DMS53 (cell line): ENCODE results near the gene NDUFS1.
"Not testable (repeated sequence)": the region's sequence is repeated elsewhere in the genome, so short reads cannot be mapped to it uniquely, and the experiment has no call there.

ENCODE experiments used
- DNase-seq: peaks from one replicate; lab custom pipeline; 2025; lab: John Stamatoyannopoulos, UW

NDUFS1 gene

DNA sequence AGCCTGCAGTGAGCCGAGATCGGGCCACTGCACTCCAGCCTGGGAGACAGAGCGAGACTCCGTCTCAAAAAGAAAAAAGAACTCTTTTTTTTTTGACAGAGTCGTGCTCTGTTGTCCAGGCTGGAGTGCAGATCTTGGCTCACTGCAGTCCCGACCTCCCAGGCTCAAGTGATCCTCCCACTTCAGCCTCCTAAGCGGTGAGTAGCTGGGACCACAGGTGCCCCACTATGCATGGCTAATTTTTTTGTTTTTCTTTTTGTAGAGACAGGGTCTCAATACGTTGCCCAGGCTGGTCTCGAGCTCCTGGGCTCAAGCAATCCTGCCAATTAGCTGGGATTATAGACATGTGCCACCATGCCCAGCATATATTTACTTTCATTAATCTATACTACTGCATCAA is 60.8 kb downstream of the NDUFS1 start:
- DNase-seq, result no peak

- no peak for DNase-seq
Observed at GRCh38 chr2:206096876-206097275, 62.4 kb downstream of the NDUFS1 start.

- DNase-seq, result peak; percentile 10
Observed at GRCh38 chr2:206095536-206096332, 63.5 kb downstream of the NDUFS1 start.

GRCh38 chr2:206092297-206092696 is 66.9 kb downstream of the NDUFS1 start:
- DNase-seq, result no peak

GRCh38 chr2:206088248-206088647 is 71.0 kb downstream of the NDUFS1 start:
- DNase-seq, result no peak

DNA sequence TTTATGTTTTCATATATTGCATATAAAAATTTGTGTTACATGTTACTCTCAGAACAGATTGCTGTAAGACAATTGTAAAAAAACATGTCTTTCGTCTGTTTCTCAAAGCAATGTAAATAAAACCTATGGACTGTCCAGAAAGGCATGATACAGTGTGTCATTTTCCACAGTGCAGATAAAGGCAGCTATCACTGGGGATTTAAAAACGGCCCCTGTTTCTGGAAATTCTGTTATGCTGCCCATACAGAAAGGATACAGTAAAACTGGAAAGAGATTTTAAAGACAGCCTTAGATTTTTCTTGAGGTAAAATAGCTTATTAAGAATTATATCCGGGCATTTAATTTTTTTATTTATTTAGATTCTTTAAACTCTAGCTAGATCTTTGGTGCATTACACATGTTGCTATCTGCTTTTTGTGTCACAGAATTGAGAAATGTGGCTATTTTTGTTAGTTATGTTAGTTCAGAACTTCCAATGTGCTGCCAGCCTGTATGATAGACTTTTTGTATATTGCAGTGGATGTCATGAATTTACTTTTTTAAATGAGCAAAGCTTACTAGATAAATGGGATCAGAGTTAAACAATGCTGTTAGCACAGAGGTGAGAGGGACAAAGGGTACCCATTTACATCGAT is 72.4 kb downstream of the NDUFS1 start:
- peak; percentile 50 for DNase-seq

DNA sequence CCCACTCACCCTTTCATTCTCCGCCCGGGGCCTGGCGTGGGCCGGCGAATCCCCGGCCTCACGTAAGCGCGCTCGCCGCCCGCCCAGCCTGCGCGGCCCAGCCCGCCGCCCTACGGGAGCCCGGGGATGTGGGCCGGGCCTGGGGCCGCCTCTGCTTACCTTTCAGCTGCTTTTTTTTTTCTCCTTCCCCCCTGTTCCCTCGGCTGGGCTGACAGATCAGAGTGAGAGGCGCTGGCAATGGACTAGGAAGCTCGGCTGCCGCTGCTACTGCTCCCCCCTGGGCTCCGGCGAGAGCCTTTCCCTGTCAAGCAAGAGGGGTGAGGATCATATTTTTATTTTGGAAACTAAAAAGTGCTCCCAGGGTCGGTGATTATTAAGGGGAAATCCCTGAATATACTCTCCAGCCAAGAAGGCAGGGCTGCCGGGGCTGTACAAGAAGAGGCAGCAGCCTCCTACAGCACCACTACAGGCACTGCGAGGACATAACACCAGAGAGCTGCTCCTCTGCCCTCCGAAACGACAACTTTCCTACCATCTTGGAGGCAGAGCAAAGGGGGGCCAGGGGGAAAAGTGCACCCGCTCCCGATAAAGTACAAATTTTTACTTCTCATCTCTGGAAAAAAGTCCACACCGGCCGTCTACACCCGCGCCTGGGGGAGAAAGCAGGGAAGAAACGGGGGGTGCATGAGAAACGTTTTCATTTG is 73.3 kb downstream of the NDUFS1 start, which contains the start of gene INO80D:
Gene INO80D (minus strand): TSS at position 433 of the 704 bp plus-strand sequence. CDS start 23,158 bp downstream, outside the sequence.
- peak; percentile 93 for DNase-seq

- peak; percentile 64 for DNase-seq
Observed at GRCh38 chr2:206084870-206085741, 74.1 kb downstream of the NDUFS1 start.

DNA sequence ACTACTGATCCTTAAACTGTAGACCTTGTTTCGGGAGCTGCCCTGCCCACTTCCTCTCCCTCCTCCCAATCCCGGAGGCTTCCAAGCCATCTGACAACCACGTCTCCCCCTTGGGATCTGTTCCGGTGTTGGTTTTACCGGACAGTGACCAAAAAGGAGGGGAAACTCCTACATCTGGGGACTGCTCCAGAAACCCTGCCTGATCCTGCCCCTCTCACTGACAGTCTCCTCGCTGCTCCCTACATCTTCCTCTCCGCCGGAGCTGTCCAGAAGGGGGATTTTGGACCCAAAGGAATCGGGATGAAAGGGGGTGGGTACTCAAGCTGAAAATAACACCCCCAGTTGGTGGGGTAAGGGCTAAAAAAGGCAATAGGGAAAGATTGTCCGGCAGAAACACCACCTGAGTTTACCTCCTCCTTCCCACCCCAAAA is 74.8 kb downstream of the NDUFS1 start:
- peak; percentile 68 for DNase-seq

- DNase-seq, result peak; percentile 49
Observed at GRCh38 chr2:206083602-206084438, 75.4 kb downstream of the NDUFS1 start.

- no peak for DNase-seq
Observed at GRCh38 chr2:206082298-206082843, 76.9 kb downstream of the NDUFS1 start.

DNA sequence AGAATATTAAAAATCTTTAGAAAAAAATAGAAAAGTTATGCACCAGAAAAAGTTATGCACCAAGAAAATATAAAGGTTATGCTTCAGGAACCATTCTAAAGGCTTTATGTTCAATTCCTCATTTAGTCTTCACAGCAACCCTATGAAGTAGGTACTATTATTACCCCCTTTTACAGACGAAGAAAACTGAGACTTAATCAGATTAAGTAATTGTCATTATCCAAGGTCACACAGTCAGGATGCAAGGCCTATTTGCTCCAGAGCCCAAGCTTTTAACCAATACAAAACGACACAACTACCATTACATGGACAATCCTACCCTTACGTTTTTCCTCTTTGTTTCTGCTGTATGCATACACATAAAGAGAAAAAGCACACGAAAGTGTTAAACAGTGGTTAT is 78.3 kb downstream of the NDUFS1 start:
- no peak for DNase-seq

DNA sequence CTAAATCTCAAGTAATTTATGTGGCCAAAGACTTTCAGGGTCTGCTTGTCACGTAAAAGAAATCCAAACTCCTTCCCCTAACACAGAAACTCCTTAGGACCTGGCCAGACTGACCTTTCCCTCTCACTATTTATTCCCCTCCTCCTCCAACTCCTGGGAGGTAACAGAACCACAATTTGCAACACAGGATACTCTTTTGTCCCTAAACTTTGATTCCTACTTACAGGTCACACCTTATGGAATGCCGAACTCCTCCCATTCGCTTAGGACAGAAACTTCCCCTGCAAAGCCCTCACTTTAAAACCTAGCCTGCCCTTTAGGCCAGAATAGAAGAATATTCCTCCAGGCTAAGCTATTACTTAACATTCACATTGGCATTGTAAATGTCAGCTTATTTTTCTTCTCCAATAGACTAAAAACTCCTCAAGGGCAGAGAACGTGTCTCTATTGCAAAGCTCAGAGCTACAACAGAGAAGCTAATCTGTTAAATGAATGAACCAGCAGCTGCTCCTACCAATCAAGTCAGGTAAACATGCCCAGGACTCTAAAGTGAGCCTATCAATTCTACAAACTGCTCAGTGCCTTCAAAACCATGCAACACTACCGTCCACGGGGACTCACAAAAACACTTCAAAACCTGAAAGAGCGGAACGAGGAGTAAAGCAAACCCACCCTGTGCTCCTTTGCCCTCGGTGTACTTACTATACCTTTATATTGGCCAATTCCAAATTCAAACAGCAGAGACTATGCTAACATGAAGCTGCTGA is 79.4 kb downstream of the NDUFS1 start:
- DNase-seq, result no peak

DNA sequence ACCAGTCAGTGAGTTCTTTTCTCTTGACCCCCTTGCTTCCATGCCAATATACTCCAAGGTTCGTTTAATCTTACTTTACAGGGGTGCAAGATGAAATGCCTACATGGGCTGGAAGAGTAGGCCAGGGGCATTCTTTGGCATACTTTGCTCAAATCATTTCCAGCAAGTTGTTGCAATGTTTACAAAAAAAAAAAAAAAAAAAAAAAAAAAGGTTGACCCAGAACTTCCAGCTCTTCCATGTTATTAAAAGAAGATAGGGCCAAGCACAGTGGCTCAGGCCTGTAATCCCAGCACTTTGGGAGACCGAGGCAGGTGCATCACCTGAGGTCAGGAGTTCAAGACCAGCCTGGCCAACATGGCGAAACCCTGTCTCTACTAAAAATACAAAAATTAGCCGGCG is 81.4 kb downstream of the NDUFS1 start:
- not testable (repeated sequence) for DNase-seq

DNA sequence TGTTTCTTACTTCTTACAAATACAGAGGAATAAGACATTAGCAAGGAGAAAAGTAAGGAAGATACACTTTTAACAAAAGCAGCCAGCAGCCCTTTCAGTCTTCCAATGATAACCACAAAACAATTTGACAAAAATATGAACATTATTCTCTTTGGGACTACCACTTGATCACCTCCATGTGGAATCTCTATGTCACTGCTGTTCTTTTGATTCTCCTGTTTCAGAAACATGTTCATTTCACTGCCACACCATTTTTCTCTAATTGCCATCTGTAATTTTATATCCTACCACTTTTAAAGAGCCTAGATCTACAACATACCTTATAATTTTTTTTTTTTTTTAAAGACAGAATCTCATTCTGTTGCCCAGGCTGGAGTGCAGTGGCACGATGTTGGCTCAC is 84.1 kb downstream of the NDUFS1 start:
- DNase-seq, result no peak

DNA sequence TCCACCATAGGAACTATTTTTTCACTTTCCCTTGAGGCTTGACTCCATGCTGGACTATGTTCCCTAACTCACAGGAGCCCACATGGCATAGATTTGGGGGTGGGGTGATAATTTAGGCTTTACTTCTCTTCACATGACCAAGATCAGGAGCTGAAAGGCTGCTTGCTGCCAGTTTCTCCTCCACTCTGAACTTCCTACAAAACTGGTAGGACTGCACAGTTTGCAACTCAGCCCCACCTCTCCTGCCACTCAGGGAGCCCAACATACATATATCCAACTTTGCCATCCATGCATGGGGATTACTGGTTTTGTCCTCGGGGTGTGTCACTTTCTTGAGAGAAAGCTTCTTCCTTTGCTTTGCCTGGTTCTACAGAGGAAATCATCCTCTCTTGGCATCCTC is 87.4 kb downstream of the NDUFS1 start:
- no peak for DNase-seq

GRCh38 chr2:206069417-206069816 is 89.8 kb downstream of the NDUFS1 start:
- DNase-seq, result no peak

DNA sequence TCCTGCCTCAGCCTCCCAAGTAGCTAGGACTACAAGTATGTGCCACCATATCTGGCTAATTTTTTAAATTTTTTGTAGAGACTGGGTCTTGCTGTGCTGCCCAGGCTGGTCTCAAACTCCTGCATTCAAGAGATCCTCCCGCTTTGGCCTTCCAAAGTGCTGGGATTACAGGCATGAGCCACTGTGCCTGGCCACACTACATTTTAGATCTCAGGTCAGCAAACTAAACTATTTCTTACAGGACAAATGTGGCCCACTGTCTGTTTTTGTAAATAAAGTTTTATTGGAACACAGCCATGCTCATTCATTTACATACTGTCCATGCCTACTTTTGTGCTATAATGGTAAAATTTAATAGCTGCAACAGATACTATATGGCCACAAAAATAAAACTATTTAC is 91.0 kb downstream of the NDUFS1 start:
- no peak for DNase-seq
